ENCODE data around the gene HSPD1. TPM values are rescaled to one million over a fixed set of nuclear protein-coding genes. Genes with fewer than 3 reads are reported as not detected.

HSPD1 gene
- total and polyA plus RNA-seq, 9 of the 15 experiments (the other 6 are each of a cell fraction or from before 2014, with no cell fraction given) = 398 to 1,014 (median 622) TPM

- TF ChIP-seq E4F1 (CRISPR knock-in tag; IDR thresholded peaks at IDR 0.05; ENCODE audit: borderline replicate concordance) = no peak
- no peak for TF ChIP-seq CTCF (IDR thresholded peaks at IDR 0.05 in 2 of 3, conservative IDR thresholded peaks at IDR 0.05 in 1 of 3; ENCODE audit: insufficient read depth in 2 of 3, low read depth in 1 of 3, low read length in 3 of 3)
- TF ChIP-seq ZNF696 (CRISPR knock-in tag; conservative IDR thresholded peaks at IDR 0.05) = no peak
- no peak for TF ChIP-seq ZNF41 (CRISPR knock-in tag; conservative IDR thresholded peaks at IDR 0.05)
- peak; percentile 90 for TF ChIP-seq GABPA (tag; conservative IDR thresholded peaks at IDR 0.05; ENCODE audit: low read depth)
- no peak for TF ChIP-seq EHMT2 (IDR thresholded peaks at IDR 0.05)
- no peak for TF ChIP-seq MECOM (CRISPR knock-in tag; IDR thresholded peaks at IDR 0.05)
- TF ChIP-seq GTF2E2 (tag; IDR thresholded peaks at IDR 0.05) = peak; percentile 92; the same call in 1 of the 2 replicates
- no peak for TF ChIP-seq ZC3H8 (IDR thresholded peaks at IDR 0.05)
- peak; percentile 41; the same call in 1 of the 2 replicates for TF ChIP-seq MYNN (IDR thresholded peaks at IDR 0.05)
- no peak for TF ChIP-seq MYNN (CRISPR knock-in tag; IDR thresholded peaks at IDR 0.05)
- TF ChIP-seq HMG20B (CRISPR knock-in tag; IDR thresholded peaks at IDR 0.05) = no peak
- TF ChIP-seq TBP (optimal IDR thresholded peaks at IDR 0.05; ENCODE audit: low read depth, low read length) = peak; percentile 79
- TF ChIP-seq USF2 (CRISPR knock-in tag; IDR thresholded peaks at IDR 0.05) = no peak
- TF ChIP-seq HBP1 (CRISPR knock-in tag; IDR thresholded peaks at IDR 0.05) = no peak
- TF ChIP-seq ID3 (CRISPR knock-in tag; IDR thresholded peaks at IDR 0.05) = no peak
- peak; percentile 82 for TF ChIP-seq ID3 (tag; IDR thresholded peaks at IDR 0.05)
- TF ChIP-seq CTBP1 (IDR thresholded peaks at IDR 0.05; ENCODE audit: borderline replicate concordance) = peak; percentile 85
- peak in 1 of 2 experiments; percentile 65; a peak in 1 of 4 replicates for TF ChIP-seq KDM4B (IDR thresholded peaks at IDR 0.05; ENCODE audit: borderline replicate concordance in 2 of 2, low read depth in 1 of 2)
- TF ChIP-seq TCFL5 (CRISPR knock-in tag; conservative IDR thresholded peaks at IDR 0.05) = no peak
- no peak for TF ChIP-seq STAT5A (IDR thresholded peaks at IDR 0.05; ENCODE audit: borderline replicate concordance, low read length)
- no peak for TF ChIP-seq KDM2B (CRISPR knock-in tag; IDR thresholded peaks at IDR 0.05)
- peak; percentile 53; the same call in 1 of the 2 replicates for TF ChIP-seq NFRKB (IDR thresholded peaks at IDR 0.05; ENCODE audit: low read depth)
- no peak for TF ChIP-seq ZNF224 (CRISPR knock-in tag; IDR thresholded peaks at IDR 0.05)
Measured at GRCh38 chr2:197515739-197516392, 16.2 kb upstream of the HSPD1 start, which contains the start of gene MOB4 (continued).

Measured in K562 (cell line).